Mucosa of gallbladder (tissue), 1 donor: Measurements from ENCODE around the gene TRMT44. TPM values are rescaled to one million over a fixed set of nuclear protein-coding genes. Genes with fewer than 3 reads are reported as not detected.
"Not testable (repeated sequence)": the region's sequence is repeated elsewhere in the genome, so short reads cannot be mapped to it uniquely, and the experiment has no call there.

Source experiments
- DNase-seq: peaks from one replicate; pipeline ENCODE4 v3.0.0-alpha.2; 2020; ENCODE audit warnings: low spot score
- total RNA-seq: library from RNA; stranded (reverse); gene quantifications from one replicate; pipeline ENCODE4 v1.2.1, GENCODE V29; 2021
- donor health status: DM: no; HTN: no; CAD: no.

TRMT44 gene
- total RNA-seq, 1 donor from 2014 or later, result 22.8 TPM

DNA sequence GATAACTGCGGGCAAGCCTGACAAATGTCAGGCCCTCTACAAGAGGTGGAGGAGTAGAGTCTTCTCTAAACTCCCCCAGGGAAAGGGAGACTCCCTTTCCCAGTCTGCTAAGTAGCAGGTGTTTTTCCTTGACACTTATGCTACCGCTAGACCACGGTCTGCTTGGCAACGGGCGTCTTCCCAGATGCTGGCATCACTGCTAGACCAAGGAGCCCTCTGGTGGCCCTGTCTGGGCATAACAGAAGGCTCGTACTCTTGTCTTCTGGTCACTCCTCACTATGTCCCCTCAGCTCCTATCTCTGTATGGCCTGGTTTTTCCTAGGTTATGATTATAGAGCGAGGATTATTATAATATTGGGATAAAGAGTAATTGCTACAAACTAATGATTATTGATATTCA is 33.7 kb upstream of the TRMT44 start:
- DNase-seq, result not testable (repeated sequence)

GRCh38 chr4:8407316-8407715 is 33.3 kb upstream of the TRMT44 start:
- no peak for DNase-seq

- DNase-seq, result no peak
Measured at GRCh38 chr4:8407756-8408155, 32.8 kb upstream of the TRMT44 start.

DNA sequence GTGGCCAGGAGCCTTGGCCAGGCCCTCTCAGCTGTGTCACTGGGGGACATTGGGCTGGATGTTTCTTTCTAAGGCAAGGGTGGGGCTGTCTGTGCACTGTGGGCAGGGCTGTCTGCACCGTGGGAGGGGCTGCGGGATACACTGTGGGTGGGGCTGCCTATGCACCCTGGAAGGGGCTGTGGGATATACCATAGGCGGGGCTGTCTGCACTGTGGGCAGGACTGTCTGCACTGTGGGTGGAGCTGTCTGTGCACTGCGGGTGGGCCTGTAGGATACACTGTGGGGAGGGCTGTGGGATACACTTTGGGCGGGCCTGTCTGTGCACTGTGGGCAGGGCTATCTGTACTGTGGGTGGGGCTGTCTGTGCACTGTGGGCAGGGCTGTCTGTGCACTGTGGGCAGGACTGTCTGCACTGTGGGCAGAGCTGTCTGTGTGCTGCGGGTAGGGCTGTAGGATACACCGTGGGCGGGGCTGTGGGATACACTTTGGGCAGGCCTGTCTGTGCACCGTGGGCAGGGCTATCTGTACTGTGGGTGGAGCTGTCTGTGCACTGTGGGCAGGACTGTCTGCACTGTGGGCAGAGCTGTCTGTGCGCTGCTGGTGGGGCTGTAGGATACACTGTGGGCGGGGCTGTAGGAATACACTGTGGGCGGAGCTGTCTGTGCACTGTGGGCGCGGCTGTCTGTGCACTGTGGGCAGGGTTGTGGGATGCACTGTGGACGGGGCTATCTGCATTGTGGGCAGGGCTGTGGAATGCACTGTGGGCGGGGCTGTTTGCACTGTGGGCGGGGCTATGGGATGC is 31.1 kb upstream of the TRMT44 start:
- no peak for DNase-seq

DNA sequence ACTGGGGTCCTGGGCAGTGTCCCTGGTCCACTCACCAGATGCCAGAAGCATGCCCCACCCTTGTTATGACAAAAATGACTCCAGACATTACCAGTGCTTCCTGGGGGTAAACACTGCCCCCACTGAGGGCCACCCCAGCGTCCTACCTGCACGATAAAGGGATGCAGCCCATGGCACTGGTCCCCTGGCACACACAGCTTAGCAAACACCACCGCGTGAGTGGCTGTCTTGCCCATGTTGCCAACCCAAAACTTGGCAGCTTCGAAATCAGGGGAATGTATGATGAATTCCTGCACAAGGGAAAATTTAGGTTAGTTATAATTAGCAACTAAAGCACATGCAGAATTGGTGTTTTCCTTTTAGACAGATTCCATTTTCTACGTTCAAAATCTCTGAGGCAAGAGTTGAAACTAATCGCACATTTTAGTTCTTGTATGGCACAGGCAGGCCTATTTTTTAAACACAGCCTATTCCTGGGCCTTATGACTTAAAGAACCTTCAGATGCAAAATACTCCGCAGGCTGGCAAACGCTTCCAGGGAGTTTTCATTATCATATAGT is 30.4 kb upstream of the TRMT44 start:
- DNase-seq, result no peak

DNA sequence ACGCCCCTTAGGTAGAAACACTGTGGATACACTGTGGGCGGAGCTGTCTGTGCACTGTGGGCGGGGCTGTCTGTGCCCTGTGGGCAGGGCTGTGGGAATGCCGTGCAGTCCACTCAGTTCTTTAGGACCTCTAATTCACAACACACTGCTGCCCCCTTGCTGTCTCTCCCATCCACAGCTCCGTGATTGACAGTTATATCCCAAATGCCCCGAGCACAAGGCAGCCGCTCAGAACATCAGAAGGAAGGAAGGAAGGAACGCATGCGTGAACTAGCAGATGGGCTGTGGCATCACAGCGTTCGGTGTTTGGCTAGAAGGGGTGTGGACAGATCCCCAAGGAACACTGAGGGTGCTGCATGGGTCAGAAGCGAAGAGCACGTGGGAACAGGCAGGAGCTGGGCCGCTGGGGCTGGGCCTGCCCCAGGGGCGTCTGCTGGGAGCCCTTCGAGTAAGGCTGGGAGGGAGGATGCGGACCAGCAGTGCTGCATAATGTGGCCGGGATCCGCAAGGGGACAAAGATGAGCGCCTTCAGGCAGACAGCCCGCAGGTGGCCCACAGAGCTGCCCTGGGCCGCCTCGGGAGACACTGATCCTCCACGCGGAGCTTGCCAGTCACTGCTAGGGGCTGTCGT is 29.8 kb upstream of the TRMT44 start:
- no peak for DNase-seq

DNA sequence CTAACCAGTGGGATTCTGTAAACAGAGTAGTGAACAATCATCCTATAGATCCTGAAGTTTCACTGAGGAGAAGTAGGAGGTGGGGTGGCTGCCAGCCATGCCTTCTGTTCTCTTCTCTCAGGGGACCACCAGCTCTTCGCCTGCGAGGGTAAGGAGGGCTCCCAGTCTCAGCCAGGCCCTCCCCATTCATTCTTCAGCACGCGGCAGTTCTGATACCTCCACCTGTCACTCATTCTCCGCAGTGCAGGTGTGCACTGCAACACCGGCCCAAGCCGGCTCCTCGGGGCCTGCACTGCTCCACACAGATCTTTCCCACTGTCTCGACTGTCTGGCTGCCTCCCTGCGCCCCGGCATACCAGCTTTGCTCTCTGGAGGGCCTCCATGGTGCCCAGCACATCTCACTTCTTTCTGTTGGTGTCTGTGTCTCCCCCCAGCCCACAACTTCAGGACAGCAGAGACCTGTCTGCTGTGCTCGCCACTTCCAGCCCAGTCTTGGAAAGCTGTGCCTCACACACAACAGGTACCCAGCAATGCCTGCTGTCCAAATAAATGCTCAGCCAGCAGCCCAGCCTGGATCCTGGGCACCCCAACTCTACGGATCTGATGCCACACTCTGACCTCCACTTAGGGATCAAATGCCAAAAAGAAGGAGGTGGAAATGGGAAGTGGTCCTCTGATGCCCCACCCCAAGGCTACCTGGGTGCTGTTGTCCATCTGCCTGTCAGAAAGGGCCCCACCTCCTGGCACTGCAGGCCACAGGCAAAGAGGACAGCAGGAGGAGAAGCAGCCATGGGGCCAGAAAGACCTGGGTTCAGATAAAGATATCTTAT is 29.0 kb upstream of the TRMT44 start:
- no peak for DNase-seq

GRCh38 chr4:8412288-8412687 is 28.3 kb upstream of the TRMT44 start:
- DNase-seq, result no peak

GRCh38 chr4:8414377-8414776 is 26.2 kb upstream of the TRMT44 start:
- DNase-seq, result no peak

GRCh38 chr4:8417071-8417614 is 23.4 kb upstream of the TRMT44 start:
- no peak for DNase-seq

- DNase-seq, result no peak
Measured at GRCh38 chr4:8419222-8420041, 21.1 kb upstream of the TRMT44 start.

- not testable (repeated sequence) for DNase-seq
Measured at GRCh38 chr4:8420151-8420550, 20.4 kb upstream of the TRMT44 start.

- DNase-seq, result no peak
Measured at GRCh38 chr4:8422327-8422726, 18.2 kb upstream of the TRMT44 start.

DNA sequence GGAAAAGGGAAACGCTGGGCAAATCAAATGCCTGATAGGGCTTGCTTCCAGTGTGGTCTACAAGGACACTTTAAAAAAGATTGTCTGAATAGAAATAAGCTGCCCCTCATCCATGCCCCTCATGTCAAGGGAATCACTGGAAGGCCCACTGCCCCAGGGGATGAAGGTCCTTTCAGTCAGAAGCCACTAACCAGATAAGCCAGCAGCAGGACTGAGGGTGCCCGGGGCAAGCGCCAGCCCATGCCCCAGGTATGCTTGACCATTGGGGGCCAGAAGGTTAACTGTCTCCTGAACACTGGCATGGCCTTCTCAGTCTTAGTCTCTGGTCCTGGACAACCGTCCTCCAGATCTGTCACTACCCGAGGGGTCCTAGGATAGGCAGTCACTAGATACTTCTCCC is 17.8 kb upstream of the TRMT44 start:
- DNase-seq, result no peak

- no peak for DNase-seq
Measured at GRCh38 chr4:8427262-8427661, 13.3 kb upstream of the TRMT44 start.

- peak; percentile 25 for DNase-seq
Measured at GRCh38 chr4:8427761-8428287, 12.8 kb upstream of the TRMT44 start.

- DNase-seq, result peak; percentile 91
Measured at GRCh38 chr4:8428288-8429097, 12.1 kb upstream of the TRMT44 start.

DNA sequence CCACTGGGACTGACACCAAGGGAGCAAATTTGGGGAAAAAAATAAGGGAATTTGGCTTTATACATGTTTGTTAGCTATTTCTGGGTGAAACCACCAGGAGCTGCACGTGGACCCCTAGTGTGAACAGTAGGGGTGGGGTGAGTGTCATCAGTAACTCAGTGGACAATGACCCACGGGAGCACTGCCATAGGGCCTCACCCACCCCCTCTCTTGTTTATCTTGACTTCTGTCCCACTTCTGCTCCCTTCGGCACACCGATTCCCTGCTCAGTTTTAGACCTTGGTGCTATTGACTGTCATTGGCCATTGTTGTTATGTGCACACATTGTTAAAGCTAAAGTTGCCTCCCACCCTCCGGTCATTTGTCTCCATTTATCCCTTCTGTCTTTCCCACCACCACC is 9.0 kb upstream of the TRMT44 start:
- no peak for DNase-seq

GRCh38 chr4:8433136-8433535 is 7.4 kb upstream of the TRMT44 start:
- no peak for DNase-seq
